ENCODE data around the gene ZNF556. TPM values are rescaled to one million over a fixed set of nuclear protein-coding genes. Genes with fewer than 3 reads are reported as not detected.
A peak's percentile ranks its signal among the peaks of the same experiment; 100 is the strongest.
"Not testable (repeated sequence)": the region's sequence is repeated elsewhere in the genome, so short reads cannot be mapped to it uniquely, and the experiment has no call there.

ZNF556 gene
- total and polyA plus RNA-seq, 12 donors, result 0.03 to 0.45 (median 0.11) TPM; not detected in 3

DNA sequence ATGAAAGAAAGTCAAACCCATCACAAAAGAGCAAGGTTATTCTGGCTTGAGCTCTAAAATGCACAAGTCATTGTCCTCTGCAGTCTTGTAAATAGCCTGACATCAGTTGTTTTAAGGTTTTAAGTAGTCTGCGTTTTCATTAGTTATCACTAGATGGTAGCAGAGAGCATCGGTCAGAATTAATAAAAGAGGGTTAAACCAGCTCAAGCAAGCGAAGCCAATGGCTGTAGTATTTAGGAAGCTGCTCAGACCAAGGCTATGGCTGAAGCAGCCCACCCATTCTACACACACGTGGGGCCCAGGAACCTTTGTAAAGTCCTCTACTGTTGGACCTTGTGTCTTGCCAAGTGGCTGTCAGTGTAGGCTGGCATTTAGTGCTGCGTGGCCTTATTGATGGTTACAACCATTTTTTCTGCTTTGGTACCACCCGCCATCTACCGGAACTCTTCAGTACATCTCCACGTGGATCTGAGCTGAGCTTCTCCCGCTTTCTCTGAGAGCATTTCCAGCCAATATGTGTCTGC is 20.3 kb downstream of the ZNF556 start:
- intact Hi-C loops (cut with DNase I), result loop anchor here (10.0 kb wide), 2 partner anchors 57 to 277 kb away; partner anchors contain the start of gene ZNF77 (in 2 of the 2)
- Histone ChIP-seq H3K4me3 (no peak overlapping the region), H3K36me3 (replicated peaks in 1 of 2) (no peaks in the 10 kb centered on the region), H3K9me3 (replicated peaks in 1 of 3) (no peaks in the 10 kb centered on the region), H3K4me1 (replicated peaks in 1 of 2) (no peaks in the 10 kb centered on the region), H3K27ac (peak overlapping the region in 1 of 5 donors; percentile 37), H3K27me3 (no peaks in the 10 kb centered on the region)
- 17 to 23% (median 19%) methylated on average over 9 of the region's 9 CpGs for WGBS, 4 donors
- peak in 2 of 7 donors; percentile 17 to 33 for DNase-seq
- TF ChIP-seq POLR2A (IDR thresholded peaks at IDR 0.05), result no peak
- TF ChIP-seq, protein P1, sequence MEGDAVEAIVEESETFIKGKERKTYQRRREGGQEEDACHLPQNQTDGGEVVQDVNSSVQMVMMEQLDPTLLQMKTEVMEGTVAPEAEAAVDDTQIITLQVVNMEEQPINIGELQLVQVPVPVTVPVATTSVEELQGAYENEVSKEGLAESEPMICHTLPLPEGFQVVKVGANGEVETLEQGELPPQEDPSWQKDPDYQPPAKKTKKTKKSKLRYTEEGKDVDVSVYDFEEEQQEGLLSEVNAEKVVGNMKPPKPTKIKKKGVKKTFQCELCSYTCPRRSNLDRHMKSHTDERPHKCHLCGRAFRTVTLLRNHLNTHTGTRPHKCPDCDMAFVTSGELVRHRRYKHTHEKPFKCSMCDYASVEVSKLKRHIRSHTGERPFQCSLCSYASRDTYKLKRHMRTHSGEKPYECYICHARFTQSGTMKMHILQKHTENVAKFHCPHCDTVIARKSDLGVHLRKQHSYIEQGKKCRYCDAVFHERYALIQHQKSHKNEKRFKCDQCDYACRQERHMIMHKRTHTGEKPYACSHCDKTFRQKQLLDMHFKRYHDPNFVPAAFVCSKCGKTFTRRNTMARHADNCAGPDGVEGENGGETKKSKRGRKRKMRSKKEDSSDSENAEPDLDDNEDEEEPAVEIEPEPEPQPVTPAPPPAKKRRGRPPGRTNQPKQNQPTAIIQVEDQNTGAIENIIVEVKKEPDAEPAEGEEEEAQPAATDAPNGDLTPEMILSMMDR (IDR thresholded peaks at IDR 0.05), result peak; percentile 43 to 69 (median 63)

DNA sequence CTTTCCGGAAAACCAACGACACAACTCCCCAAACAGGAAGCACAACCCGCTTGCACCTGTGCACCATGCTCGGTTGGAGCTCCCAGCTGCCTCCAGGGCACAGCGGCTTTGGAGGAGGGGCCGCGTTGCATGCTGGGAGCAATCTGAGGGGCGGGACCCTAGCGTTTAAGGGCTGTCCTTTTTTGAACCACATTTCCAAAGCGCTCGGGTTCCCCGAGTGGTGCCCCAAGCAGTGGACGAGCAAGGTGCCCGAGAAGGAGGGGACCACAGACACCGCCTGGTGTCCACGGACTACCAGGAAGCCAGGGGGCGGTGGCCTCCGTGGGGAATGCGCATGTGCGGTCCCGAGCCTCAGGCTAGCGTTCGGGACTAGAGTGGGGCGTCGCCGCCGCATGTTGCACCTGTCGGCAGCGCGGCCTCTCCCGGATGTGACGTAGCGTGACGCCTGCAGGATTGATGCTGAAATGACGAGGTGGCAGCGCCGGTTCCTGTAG is 21.6 kb downstream of the ZNF556 start:
- 48 to 81% (median 75%) methylated on average over 12 to 37 of the region's 37 CpGs for WGBS, 4 donors
- no peak for TF ChIP-seq POLR2A (IDR thresholded peaks at IDR 0.05)
- TF ChIP-seq, protein P1 (IDR thresholded peaks at IDR 0.05), result no peak
- Histone ChIP-seq H3K4me1 (replicated peaks in 1 of 2) (no peaks in the 10 kb centered on the region), H3K27me3 (no peaks in the 10 kb centered on the region), H3K36me3 (replicated peaks in 1 of 2) (no peaks in the 10 kb centered on the region), H3K9me3 (replicated peaks in 1 of 3) (no peaks in the 10 kb centered on the region), H3K27ac (no peak overlapping the region), H3K4me3 (no peak overlapping the region)
- intact Hi-C loops (cut with DNase I), result loop anchor here (10.0 kb wide), 2 partner anchors 56 to 276 kb away; partner anchors contain the start of gene ZNF77 (in 2 of the 2)
- DNase-seq, result peak in 2 of 7 donors; percentile 34 to 44

DNA sequence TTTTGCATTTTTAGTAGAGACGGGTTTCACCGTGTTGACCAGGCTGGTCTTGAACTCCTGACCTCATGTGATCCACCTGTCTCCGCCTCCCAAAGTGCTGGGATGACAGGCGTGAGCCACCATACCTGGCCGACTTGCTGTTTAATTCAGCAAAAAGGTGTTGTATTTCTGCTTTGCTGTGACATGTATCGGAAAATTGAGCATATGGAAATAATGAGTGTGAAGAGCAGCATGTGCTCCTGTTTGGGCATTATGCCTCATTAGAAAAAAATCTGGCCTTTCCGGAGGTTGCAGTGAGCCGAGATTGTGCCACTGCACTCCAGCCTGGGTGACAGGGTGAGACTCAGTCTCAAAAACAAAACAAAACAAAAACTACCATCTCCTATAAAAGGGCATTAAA is 23.4 kb downstream of the ZNF556 start:
- DNase-seq; H3K4me1 ChIP-seq (replicated peaks in 1 of 2); H3K27ac ChIP-seq; H3K27me3 ChIP-seq; H3K4me3 ChIP-seq; H3K9me3 ChIP-seq (replicated peaks in 1 of 3); H3K36me3 ChIP-seq (replicated peaks in 1 of 2); intact Hi-C loops (cut with DNase I): not testable (repeated sequence)
- 74 to 85% (median 81%) methylated on average over 8 of the region's 8 CpGs for WGBS, 4 donors

DNA sequence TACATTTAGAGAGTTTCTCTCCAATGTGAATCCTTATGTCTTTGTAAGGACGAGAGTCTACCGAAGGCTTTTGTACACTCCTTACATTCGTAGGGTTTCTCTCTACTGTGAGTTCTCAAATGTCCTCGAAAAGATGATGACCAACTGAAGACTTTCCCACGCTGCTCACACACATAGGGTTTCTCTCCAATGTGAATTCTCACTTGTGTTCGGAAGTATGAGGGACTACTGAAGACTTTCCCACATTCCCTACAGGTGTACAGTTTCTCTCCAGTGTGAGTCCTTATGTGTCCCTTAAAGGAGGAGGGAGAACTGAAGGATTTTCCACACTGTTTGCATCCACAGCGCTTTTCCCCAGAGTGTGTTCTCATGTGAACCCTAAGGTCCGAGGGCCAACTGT is 29.6 kb downstream of the ZNF556 start:
- Histone ChIP-seq H3K36me3 (replicated peaks in 1 of 2) (no peaks in the 10 kb centered on the region), H3K4me3 (no peak overlapping the region), H3K27ac (no peak overlapping the region), H3K9me3 (replicated peaks in 1 of 3) (peaks cover 0 to 6% (median 0%) of the 10 kb centered on the region in 3 donors), H3K4me1 (replicated peaks in 1 of 2) (peaks cover 0 to 6% of the 10 kb centered on the region in 2 donors), H3K27me3 (no peaks in the 10 kb centered on the region)
- TF ChIP-seq, protein P1 (IDR thresholded peaks at IDR 0.05), result no peak
- no peak for TF ChIP-seq POLR2A (IDR thresholded peaks at IDR 0.05)
- no peak for DNase-seq
- intact Hi-C loops (cut with DNase I), result no loop called here
- WGBS, 4 donors, result 67 to 78% (median 71%) methylated on average over 8 of the region's 8 CpGs

All from adrenal gland (tissue), 12 donors.